BLaER1 (cell line): ENCODE results near the gene ANKRD28.

Experiments used
- H3K27ac ChIP-seq: shearing (Covaris generic); formaldehyde crosslinking; 2 replicates; pipeline ENCODE4 v1.8.1; 2022
- H3K27me3 ChIP-seq: shearing (Covaris generic); formaldehyde crosslinking; 2 replicates; pipeline ENCODE4 v1.8.1; 2022
- H3K36me3 ChIP-seq: shearing (Covaris generic); formaldehyde crosslinking; 2 replicates; pipeline ENCODE4 v1.8.1; 2022
- H3K4me1 ChIP-seq: shearing (Covaris generic); formaldehyde crosslinking; 2 replicates; pipeline ENCODE4 v1.8.1; 2022
- H3K4me2 ChIP-seq: shearing (Covaris generic); formaldehyde crosslinking; 2 replicates; pipeline ENCODE4 v1.8.1; 2022
- H3K4me3 ChIP-seq: shearing (Covaris generic); formaldehyde crosslinking; 2 replicates; pipeline ENCODE4 v1.8.1; 2022
- H3K9ac ChIP-seq: shearing (Covaris generic); formaldehyde crosslinking; 2 replicates; pipeline ENCODE4 v1.8.1; 2022
- H3K9me3 ChIP-seq: shearing (Covaris generic); formaldehyde crosslinking; 2 replicates; pipeline ENCODE4 v1.8.1; 2022
- H4K20me1 ChIP-seq: shearing (Covaris generic); formaldehyde crosslinking; 2 replicates; pipeline ENCODE4 v1.8.1; 2022
- Cebpa-rat ChIP-seq: shearing (Covaris generic); IDR thresholded peaks from 2 replicates; pipeline ENCODE4 v1.8.1; 2022

Gene ANKRD28

DNA sequence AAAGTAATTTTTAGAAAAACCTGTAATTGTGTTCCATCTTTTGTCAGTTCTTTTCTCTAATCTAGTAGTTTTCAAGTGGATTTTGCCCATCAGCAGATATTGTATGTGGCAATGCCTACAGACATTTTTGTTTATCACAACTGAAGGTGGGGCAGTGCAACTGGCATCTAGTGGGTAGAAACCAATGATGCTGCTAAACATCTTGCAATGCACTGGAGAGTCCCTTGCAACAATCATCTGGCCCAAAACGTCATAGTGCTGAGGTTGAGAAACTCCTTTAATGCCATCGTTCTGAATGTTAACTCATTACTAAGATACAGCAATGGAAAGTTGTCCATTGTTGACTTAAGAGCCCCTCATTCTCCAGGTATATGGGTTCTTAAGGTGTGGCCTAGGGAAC is 116.1 kb downstream of the ANKRD28 start:
- H3K36me3 ChIP-seq: peaks cover 73% of the 10 kb centered on the region
- H3K4me1 ChIP-seq: no peaks in the 10 kb centered on the region
- no peak overlapping the region for H3K4me3 ChIP-seq
- no peak for TF ChIP-seq Cebpa-rat
- no peak overlapping the region for H3K27ac ChIP-seq
- no peaks in the 10 kb centered on the region for H3K27me3 ChIP-seq
- H4K20me1 ChIP-seq: no peaks in the 10 kb centered on the region
- H3K4me2 ChIP-seq: no peak overlapping the region
- no peaks in the 10 kb centered on the region for H3K9me3 ChIP-seq
- no peak overlapping the region for H3K9ac ChIP-seq

DNA sequence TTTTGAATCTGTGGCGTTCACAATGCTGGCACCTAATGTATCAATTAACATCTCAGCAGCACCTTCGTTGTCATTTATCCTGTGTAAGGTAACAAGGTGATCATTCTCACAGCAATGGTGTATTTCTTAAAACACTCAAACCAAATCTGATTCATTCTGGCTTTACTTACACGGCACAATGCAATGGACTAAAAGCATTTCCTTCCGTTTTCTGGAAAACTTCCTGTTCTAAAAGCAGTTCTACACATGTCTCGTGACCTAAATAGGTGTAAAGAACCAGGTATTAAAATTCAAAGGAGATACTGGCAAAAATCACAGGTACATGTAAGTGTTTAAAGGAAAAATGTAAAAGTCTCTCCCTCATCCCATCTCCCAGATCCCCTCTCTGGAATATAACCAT is 118.5 kb downstream of the ANKRD28 start:
- H4K20me1 ChIP-seq: no peaks in the 10 kb centered on the region
- no peak for TF ChIP-seq Cebpa-rat
- no peak overlapping the region for H3K4me3 ChIP-seq
- H3K27me3 ChIP-seq: no peaks in the 10 kb centered on the region
- H3K27ac ChIP-seq: no peak overlapping the region
- H3K36me3 ChIP-seq: peaks cover 74% of the 10 kb centered on the region
- H3K4me2 ChIP-seq: no peak overlapping the region
- H3K4me1 ChIP-seq: no peaks in the 10 kb centered on the region
- H3K9ac ChIP-seq: no peak overlapping the region
- H3K9me3 ChIP-seq: no peaks in the 10 kb centered on the region

DNA sequence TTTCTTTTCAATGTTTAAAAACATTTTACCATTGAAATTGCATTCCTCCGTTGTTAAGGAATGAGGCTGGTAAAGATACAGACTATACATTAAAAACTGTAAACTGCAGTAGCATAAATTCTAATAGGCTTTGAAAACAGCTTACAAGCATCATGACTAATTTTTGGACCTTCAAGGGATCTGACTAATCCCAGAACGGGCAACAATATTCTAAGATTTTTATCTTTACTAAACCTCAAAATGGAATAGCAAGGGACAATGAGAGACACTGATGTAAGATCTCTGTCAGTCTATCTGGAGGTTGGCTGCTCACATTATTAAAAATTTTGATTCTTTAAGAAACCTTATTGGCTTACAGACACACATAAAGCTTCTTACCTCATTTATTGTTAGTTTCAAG is 121.5 kb downstream of the ANKRD28 start:
- no peak overlapping the region for H3K4me2 ChIP-seq
- no peaks in the 10 kb centered on the region for H3K27me3 ChIP-seq
- H3K4me1 ChIP-seq: no peaks in the 10 kb centered on the region
- H3K4me3 ChIP-seq: no peak overlapping the region
- no peak overlapping the region for H3K9ac ChIP-seq
- no peak overlapping the region for H3K27ac ChIP-seq
- TF ChIP-seq Cebpa-rat: no peak
- no peaks in the 10 kb centered on the region for H4K20me1 ChIP-seq
- peaks cover 94% of the 10 kb centered on the region for H3K36me3 ChIP-seq
- no peaks in the 10 kb centered on the region for H3K9me3 ChIP-seq

DNA sequence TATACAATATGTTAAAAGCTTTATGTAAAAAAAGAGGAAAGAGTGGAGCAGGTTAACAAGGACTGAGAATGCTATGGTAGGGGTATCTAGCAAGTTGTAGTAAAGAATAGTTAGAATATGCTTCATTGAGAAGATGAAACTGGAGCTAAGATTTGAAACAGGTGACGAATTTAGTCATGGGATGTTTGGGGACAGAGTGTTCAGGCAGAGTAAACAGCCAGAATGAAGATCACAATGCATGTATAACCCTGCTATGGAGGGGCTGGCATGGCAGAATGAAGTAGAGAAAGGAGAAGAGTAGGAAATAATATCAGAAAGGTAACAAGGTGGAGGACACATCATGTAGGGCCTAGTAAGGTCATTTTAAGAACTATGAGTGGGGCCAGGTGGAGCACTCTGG is 124.2 kb downstream of the ANKRD28 start:
- Histone ChIP-seq H3K9ac (no peak overlapping the region), H3K27ac (no peak overlapping the region), H3K4me3 (no peak overlapping the region), H3K27me3 (no peaks in the 10 kb centered on the region), H3K36me3 (peaks cover 86% of the 10 kb centered on the region), H3K4me2 (no peak overlapping the region), H3K4me1 (no peaks in the 10 kb centered on the region), H4K20me1 (no peaks in the 10 kb centered on the region), H3K9me3 (no peaks in the 10 kb centered on the region)
- TF ChIP-seq Cebpa-rat: no peak

DNA sequence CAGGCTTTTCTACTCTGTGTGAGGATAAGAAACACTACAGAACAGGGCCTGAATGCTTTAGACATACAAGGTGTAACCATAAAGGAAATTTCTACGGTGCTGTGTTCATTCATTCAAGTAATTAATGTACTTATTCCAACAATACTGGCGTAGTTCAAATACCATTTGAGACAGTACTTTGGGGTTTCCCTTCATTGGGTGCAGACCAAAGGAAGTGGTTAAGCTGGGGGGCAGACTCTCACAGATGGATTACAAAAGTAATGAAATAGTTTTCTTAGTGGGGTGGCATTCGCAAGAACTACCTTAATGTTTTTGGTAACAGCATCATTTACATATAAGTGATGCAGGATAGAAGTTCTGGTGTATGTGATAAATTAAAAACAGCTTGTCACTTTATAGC is 130.3 kb downstream of the ANKRD28 start:
- H3K36me3 ChIP-seq: peaks cover 48% of the 10 kb centered on the region
- no peaks in the 10 kb centered on the region for H4K20me1 ChIP-seq
- no peak overlapping the region for H3K4me2 ChIP-seq
- no peak for TF ChIP-seq Cebpa-rat
- no peaks in the 10 kb centered on the region for H3K27me3 ChIP-seq
- H3K4me3 ChIP-seq: no peak overlapping the region
- H3K27ac ChIP-seq: no peak overlapping the region
- H3K9ac ChIP-seq: no peak overlapping the region
- no peaks in the 10 kb centered on the region for H3K4me1 ChIP-seq
- 0 out of 2 replicates have a peak, but pooled peaks cover 6% of the 10 kb centered on the region for H3K9me3 ChIP-seq

DNA sequence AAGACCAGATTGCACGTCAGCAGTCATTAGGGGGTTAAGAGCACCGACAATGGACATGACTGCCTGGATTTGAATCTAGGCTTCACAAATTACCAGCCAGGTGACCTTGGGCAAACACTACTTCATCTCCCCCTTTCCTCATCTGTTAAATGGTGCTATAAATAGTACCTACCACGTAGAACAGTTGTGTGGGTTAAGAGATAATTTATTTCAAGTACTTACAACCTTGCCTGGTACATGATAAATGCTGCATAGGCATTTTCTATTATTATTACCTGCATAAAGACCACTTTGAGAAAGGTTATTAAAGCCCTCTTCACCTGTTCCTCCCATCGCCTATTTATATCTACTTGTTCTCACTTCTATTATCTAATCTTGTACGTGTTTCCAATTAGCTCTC is 131.5 kb downstream of the ANKRD28 start:
- Histone ChIP-seq H3K4me2 (no peak overlapping the region), H4K20me1 (no peaks in the 10 kb centered on the region), H3K9ac (no peak overlapping the region), H3K9me3 (0 out of 2 replicates have a peak, but pooled peaks cover 6% of the 10 kb centered on the region), H3K27ac (no peak overlapping the region), H3K4me1 (no peaks in the 10 kb centered on the region), H3K4me3 (no peak overlapping the region), H3K27me3 (no peaks in the 10 kb centered on the region), H3K36me3 (peaks cover 36% of the 10 kb centered on the region)
- TF ChIP-seq Cebpa-rat: no peak

DNA sequence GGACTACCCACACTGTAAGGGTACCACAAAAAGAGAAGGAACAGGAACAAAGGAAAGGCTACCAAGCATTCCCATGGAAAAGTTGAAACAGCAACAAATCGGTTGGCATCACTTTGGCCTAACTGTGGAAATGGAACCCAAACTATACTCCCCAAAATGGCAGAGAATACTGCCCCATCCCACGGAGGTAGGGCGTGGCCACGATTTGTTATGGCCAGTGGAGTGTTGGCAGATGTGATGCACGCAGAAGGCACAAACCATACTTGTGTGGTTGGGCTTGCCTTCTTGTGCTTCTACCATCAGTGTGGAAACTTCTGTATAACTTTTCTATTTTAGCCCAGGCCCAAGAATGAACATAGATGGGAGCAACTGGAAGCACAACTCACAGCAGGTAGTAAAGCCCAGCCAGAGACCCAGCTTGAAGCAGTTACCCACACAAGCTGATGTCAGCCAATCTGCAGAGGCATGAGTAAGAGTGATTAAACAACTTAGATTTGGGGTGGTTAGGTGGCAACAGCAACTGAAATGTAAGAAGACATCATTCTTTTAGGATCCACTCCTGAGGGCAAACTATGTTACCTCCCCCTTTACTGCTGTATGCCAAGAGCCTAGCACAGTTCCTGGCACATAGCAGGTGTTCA is 132.1 kb downstream of the ANKRD28 start:
- Histone ChIP-seq H3K4me3 (no peak overlapping the region), H3K27me3 (no peaks in the 10 kb centered on the region), H3K9ac (no peak overlapping the region), H3K4me2 (no peak overlapping the region), H3K36me3 (peaks cover 30% of the 10 kb centered on the region), H3K27ac (no peak overlapping the region), H4K20me1 (no peaks in the 10 kb centered on the region), H3K4me1 (no peaks in the 10 kb centered on the region), H3K9me3 (0 out of 2 replicates have a peak, but pooled peaks cover 6% of the 10 kb centered on the region)
- TF ChIP-seq Cebpa-rat: no peak

DNA sequence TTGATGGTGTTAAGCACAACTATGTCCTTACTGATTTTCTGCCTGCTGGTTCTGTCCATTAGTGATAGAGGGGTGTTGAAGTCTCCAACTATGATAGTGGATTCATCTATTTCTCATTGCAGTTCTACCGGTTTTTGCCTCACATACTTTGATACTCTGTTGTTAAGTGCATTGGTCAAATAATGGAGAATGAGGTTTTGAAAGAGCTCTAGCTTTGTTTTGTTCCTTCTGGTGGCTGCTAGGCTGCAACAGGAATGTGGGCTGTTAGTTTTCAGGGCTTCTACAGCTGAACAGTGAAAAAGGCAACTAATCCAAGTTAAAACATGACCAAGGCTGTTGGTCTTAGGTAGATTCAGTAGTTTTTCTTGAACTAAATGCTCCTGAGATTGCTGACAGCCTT is 133.6 kb downstream of the ANKRD28 start:
- no peak for TF ChIP-seq Cebpa-rat
- Histone ChIP-seq H3K27me3 (no peaks in the 10 kb centered on the region), H3K4me2 (no peak overlapping the region), H3K4me1 (0 out of 2 replicates have a peak, but pooled peaks cover 5% of the 10 kb centered on the region), H3K36me3 (peaks cover 19% of the 10 kb centered on the region), H3K9ac (no peak overlapping the region), H3K9me3 (0 out of 2 replicates have a peak, but pooled peaks cover 6% of the 10 kb centered on the region), H3K4me3 (no peak overlapping the region), H4K20me1 (no peaks in the 10 kb centered on the region), H3K27ac (no peak overlapping the region)

DNA sequence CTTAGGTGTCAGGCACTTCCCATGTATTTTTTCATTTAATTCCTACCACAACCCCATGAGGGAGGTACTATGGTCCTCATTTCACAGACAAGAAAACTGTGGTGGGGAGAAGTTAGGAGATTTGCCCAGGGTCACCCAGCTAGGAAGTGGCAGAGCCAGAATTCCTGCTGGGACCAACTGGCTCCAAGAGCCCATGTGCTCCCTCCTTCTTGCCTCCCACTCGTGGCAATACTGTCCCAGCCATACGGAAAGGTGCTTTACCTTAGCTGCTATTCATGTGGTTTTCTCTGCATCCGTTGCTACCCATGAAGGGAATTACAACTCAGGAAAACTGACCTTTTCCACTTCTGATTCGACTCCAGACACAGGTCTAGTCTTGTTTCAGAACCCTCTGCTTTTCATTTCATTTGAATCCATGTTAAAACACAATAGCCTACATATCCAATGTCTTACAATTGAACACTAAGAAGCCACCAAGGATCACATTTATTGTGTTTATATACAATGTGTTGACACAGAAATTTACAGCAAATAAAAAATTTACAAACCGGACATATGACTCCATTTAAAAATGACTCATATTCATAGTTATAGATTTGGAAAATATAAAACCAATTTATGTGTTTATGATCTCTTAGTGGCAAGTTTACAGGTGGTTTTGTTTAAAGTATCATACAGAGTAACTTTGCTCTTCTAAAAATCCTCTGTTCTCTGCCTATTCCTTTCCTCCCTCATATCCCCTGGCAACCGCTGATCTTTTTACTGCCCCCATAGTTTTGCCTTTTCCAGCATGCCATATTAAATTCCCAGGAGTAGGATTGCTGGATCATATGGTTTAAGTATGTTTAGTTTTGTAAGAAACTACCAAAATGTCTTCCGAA is 137.5 kb downstream of the ANKRD28 start:
- no peaks in the 10 kb centered on the region for H3K27me3 ChIP-seq
- no peak overlapping the region for H3K4me3 ChIP-seq
- H3K9ac ChIP-seq: no peak overlapping the region
- no peaks in the 10 kb centered on the region for H4K20me1 ChIP-seq
- H3K9me3 ChIP-seq: peaks cover 32% of the 10 kb centered on the region
- H3K27ac ChIP-seq: no peak overlapping the region
- H3K36me3 ChIP-seq: no peaks in the 10 kb centered on the region
- no peak overlapping the region for H3K4me2 ChIP-seq
- no peak for TF ChIP-seq Cebpa-rat
- H3K4me1 ChIP-seq: 0 out of 2 replicates have a peak, but pooled peaks cover 7% of the 10 kb centered on the region

DNA sequence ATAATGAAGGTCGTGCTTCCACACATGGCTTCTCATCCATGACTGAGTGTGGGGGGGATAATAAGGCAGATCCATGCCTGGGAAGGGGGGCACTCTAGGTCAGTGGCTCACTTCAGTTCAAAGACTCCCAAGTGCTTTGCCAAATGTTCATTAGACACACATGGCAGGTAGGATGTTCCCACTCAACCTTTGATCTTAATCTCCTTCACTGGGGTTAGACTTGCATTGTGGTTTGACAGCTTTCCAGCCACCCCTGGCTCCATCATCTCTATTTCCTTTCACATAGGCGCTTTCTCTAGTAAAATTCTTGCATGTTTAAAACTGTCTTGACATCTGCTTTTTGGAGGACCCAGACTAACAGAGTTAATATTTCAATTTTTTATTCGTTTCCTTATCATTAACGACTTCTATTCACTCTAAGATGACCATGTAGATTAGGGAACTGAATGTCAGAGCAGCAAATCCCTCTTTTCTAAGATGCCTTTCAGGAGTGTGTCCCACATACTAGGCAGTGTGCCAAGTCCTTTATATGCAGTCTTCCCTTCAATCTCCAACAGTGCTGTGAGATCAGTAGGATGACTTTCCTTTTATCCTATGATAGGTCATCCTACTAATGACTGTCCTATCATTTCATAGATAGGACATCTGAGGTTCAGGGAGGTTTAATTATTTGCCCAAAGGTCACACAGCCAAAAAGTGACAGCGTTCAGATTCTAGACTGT is 138.4 kb downstream of the ANKRD28 start:
- no peak overlapping the region for H3K27ac ChIP-seq
- H3K9ac ChIP-seq: no peak overlapping the region
- H3K4me1 ChIP-seq: 0 out of 2 replicates have a peak, but pooled peaks cover 7% of the 10 kb centered on the region
- no peak overlapping the region for H3K4me3 ChIP-seq
- H3K4me2 ChIP-seq: no peak overlapping the region
- H3K9me3 ChIP-seq: peaks cover 36% of the 10 kb centered on the region
- TF ChIP-seq Cebpa-rat: no peak
- no peaks in the 10 kb centered on the region for H4K20me1 ChIP-seq
- H3K36me3 ChIP-seq: no peaks in the 10 kb centered on the region
- H3K27me3 ChIP-seq: no peaks in the 10 kb centered on the region
